ENCODE results near the gene GZMH. TPM values are rescaled to one million over a fixed set of nuclear protein-coding genes. Genes with fewer than 3 reads are reported as not detected.

Gene GZMH
- total and polyA plus RNA-seq, 2 of the 4 experiments (the other 2 are of a cell fraction), result not detected

DNA sequence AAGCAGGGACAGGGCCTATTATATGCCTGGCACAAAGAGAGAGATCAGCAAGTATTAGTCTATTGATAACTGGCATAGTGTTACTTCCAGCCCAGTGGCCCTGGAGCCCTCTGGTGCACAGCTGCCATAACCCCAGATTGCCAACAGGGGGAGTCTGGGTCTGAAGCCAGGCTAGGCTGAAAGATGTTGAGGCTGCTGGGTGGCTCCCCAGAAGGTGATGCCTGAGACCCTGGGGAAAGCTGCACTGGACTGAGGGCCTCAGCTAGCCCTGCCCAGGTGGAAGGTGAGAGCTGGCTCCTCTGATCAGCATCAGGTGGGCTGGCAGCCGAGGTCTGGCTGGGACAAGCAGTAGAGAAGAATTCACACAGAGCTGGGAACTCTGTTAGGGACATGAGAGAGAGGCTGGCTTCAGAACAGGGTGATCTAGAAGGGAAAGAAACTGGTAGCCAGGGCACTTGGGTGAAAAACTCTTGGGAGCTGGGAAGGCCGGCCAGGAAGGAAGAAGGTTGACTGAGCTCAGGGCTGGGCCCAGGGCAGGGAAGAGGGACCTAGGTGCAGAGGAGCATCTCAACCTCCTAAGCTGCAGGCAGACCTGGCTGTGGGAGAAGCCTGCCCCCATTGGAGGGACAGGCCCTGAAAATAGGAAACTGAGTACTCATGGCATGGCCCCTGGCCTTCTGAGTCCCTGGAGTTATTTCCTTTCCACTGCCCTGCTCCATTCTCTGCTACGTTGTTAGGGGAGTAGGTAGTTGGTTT, 3.9 kb downstream of the GZMH start:
- CTCF ChIA-PET, result interaction anchor here (0.6 to 1.5 kb wide), 2 partner anchors 10 to 14 kb away, joined by 3 read pairs; no protein-coding TSS in a partner anchor
- H3K79me1 ChIP-seq (ENCODE audit: low read depth in 1 of 2, low read length in 2 of 2), result no peaks in the 10 kb centered on the region
- TF ChIP-seq MAZ (IDR thresholded peaks at IDR 0.05; ENCODE audit: borderline replicate concordance, low read depth, low read length) (no peak), FOS (IDR thresholded peaks at IDR 0.05; ENCODE audit: low read depth, low read length) (no peak), CTCF (conservative IDR thresholded peaks at IDR 0.05; ENCODE audit: low read depth, low read length) (peak; percentile 45), USF2 (IDR thresholded peaks at IDR 0.05; ENCODE audit: low read depth, low read length) (no peak)
- TF ChIP-seq, protein P1, sequence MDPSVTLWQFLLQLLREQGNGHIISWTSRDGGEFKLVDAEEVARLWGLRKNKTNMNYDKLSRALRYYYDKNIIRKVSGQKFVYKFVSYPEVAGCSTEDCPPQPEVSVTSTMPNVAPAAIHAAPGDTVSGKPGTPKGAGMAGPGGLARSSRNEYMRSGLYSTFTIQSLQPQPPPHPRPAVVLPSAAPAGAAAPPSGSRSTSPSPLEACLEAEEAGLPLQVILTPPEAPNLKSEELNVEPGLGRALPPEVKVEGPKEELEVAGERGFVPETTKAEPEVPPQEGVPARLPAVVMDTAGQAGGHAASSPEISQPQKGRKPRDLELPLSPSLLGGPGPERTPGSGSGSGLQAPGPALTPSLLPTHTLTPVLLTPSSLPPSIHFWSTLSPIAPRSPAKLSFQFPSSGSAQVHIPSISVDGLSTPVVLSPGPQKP (IDR thresholded peaks at IDR 0.05; ENCODE audit: borderline replicate concordance, low read depth, low read length), result no peak

More for the DNA sequence above, 3.9 kb downstream of the GZMH start:
- Histone ChIP-seq H3K4me3 (ENCODE audit: insufficient read depth, low read depth, low read length) (no peak overlapping the region), H3K56ac (ENCODE audit: extremely low read depth, insufficient read depth, low read length) (no peak overlapping the region), H3K14ac (replicated peaks; ENCODE audit: low read depth, low read length) (no peak overlapping the region), H3K23ac (ENCODE audit: low read depth, low read length) (no peak overlapping the region), H2BK15ac (ENCODE audit: low read depth, low read length) (no peak overlapping the region), H3K4ac (ENCODE audit: low read depth, low read length) (no peak overlapping the region), H3K9me3 (ENCODE audit: control insufficient read depth, insufficient read depth, low read length) (no peaks in the 10 kb centered on the region), H4K91ac (ENCODE audit: insufficient read depth, low read depth, low read length) (no peak overlapping the region), H4K20me1 (ENCODE audit: insufficient read depth, low read length) (no peaks in the 10 kb centered on the region; the same call in 1 of the 2 replicates), H2AK9ac (replicated peaks; ENCODE audit: low read depth, low read length, poor library complexity) (no peak overlapping the region), H3K18ac (ENCODE audit: low read depth, low read length) (no peak overlapping the region), H3K9me1 (ENCODE audit: insufficient read depth, low read length) (no peaks in the 10 kb centered on the region), H3K4me2 (ENCODE audit: low read depth, low read length) (no peak overlapping the region), H2BK120ac (ENCODE audit: low read depth, low read length) (no peak overlapping the region), H3K4me1 (ENCODE audit: control insufficient read depth, insufficient read depth, low read length) (no peaks in the 10 kb centered on the region), H2BK5ac (ENCODE audit: low read depth, low read length, poor library complexity, severe bottlenecking) (no peak overlapping the region), H3K27me3 (ENCODE audit: control insufficient read depth, insufficient read depth, low read length) (no peaks in the 10 kb centered on the region), H4K5ac (ENCODE audit: low read depth, low read length) (no peak overlapping the region), H2BK20ac (ENCODE audit: low read depth, low read length) (no peak overlapping the region), H2AFZ (replicated peaks; ENCODE audit: low read length, poor library complexity) (no peak overlapping the region), H3K36me3 (ENCODE audit: control insufficient read depth, insufficient read depth, low read length) (no peaks in the 10 kb centered on the region), H3K9ac (ENCODE audit: low read depth, low read length) (no peak overlapping the region), H3K27ac (ENCODE audit: insufficient read depth, low read length) (no peak overlapping the region), H4K8ac (ENCODE audit: low read depth in 2 of 2, low read length in 2 of 2) (no peak overlapping the region), H2AK5ac (ENCODE audit: low read depth, low read length) (no peak overlapping the region)
- no TSS peak for BruUV-seq (replicated peaks)
- in situ Hi-C loops (cut with MboI; ENCODE audit: low sequenced_read_pairs), result no loop called here
- peak; percentile 72 for ATAC-seq (ENCODE audit: low read depth)
- no peak for DNase-seq
- intact Hi-C loops (cut with micrococcal nuclease), result no loop called here
- POLR2A ChIA-PET (ENCODE audit: unreplicated experiment), result no interaction called here
- WGBS, 2 experiments (ENCODE audit: extremely low coverage in 2 of 2, insufficient read length in 1 of 2), result 29% methylated on average over 2 of the region's 3 CpGs; no CpG with 5 or more reads in 1 of the 2 experiments
- dilution Hi-C loops (cut with HindIII; ENCODE audit: low sequenced_read_pairs, unreplicated experiment), result no loop called here

Measured in IMR-90 (cell line).